Fibroblast of skin of right quadriceps (primary cell): ENCODE results near the gene EIF3L.

ENCODE experiments used
- DNase-seq: peaks from one replicate; pipeline ENCODE4 v3.0.0-alpha.2; 2013

The EIF3L gene

GRCh38 chr22:37817705-37818408, 31.4 kb upstream of the EIF3L start:
- DNase-seq: peak; percentile 71

- peak; percentile 44 for DNase-seq
Measured at GRCh38 chr22:37818409-37819104, 30.7 kb upstream of the EIF3L start.

GRCh38 chr22:37819105-37819433, 30.1 kb upstream of the EIF3L start:
- DNase-seq: no peak

GRCh38 chr22:37820350-37820749, 28.9 kb upstream of the EIF3L start:
- no peak for DNase-seq

- DNase-seq: no peak
Measured at GRCh38 chr22:37822079-37822833, 27.0 kb upstream of the EIF3L start.

- DNase-seq: no peak
Measured at GRCh38 chr22:37823134-37823985, 25.9 kb upstream of the EIF3L start, which contains the start of gene GALR3. TSS of gene GALR3 (plus strand) at chr22:37823382. CDS start at chr22:37823407, 25 bp downstream.

GRCh38 chr22:37824674-37825641, 24.3 kb upstream of the EIF3L start:
- no peak for DNase-seq

- no peak for DNase-seq
Measured at GRCh38 chr22:37827056-37827455, 22.2 kb upstream of the EIF3L start.

- DNase-seq: no peak
Measured at GRCh38 chr22:37830093-37830842, 19.0 kb upstream of the EIF3L start.

- DNase-seq: no peak
Measured at GRCh38 chr22:37831472-37831871, 17.7 kb upstream of the EIF3L start.

GRCh38 chr22:37832022-37832857, 17.0 kb upstream of the EIF3L start:
- DNase-seq: no peak

GRCh38 chr22:37842015-37842793, 7.0 kb upstream of the EIF3L start:
- no peak for DNase-seq

- DNase-seq: no peak
Measured at GRCh38 chr22:37843741-37844089, 5.5 kb upstream of the EIF3L start.

- DNase-seq: no peak
Measured at GRCh38 chr22:37844904-37845329, 4.3 kb upstream of the EIF3L start.

GRCh38 chr22:37846433-37846832, 2.8 kb upstream of the EIF3L start:
- no peak for DNase-seq

- peak; percentile 28 for DNase-seq
Measured at GRCh38 chr22:37848587-37849088, 581 bp upstream of the EIF3L start.

GRCh38 chr22:37850801-37851200, 1.6 kb downstream of the EIF3L start:
- no peak for DNase-seq

- DNase-seq: no peak
Measured at GRCh38 chr22:37852418-37852817, 3.2 kb downstream of the EIF3L start.

GRCh38 chr22:37854946-37855345, 5.7 kb downstream of the EIF3L start:
- DNase-seq: no peak
